ENCODE data around the gene HNMT.

DNA sequence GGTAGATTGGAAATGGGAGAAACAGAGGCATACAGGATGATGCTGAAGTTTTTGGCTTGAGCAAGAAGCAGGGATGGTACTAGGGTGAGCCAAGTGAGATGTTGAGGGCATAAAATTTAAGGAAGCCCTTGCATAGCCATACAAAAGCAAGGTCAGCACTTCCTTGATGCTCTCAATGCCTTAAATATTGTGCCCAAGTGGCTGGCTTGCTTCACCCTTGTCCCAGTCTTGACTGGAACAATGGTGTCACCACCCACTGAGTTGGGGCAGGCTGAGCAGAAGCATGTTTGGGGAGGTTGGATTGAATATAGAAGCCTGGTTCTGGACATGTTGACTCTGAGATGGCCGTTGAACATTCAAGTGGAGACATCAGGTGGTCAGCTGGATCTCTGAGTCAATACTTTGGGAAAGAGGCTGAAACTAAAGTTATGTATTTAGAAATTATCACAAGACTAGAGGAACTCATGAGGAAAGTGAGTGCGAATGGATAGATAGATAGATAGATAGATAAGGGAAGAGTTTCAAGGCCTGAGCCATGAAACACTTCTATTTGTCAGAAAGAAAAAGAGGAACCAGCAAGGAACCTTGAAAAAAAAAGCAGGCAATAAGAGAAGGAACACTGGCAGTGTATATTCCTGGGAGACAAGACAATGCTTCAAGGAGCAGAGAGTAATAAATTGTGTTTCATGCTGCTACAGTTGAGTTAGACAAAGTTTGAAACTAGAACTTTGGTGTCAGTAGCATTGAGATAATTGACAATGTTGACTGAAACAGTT lies 43.0 kb upstream of the HNMT start:
- no peak for TF ChIP-seq CTCF (IDR thresholded peaks at IDR 0.05)
- TF ChIP-seq ZFX (IDR thresholded peaks at IDR 0.05; ENCODE audit: borderline replicate concordance): no peak

Measured in 22Rv1 (cell line).